ENCODE measurements around the gene CCDC57.

CCDC57 gene

GRCh38 chr17:82236142-82236971 lies 23.7 kb upstream of the CCDC57 start:
- DNase-seq (ENCODE audit: low read depth in 2 of 2, low spot score in 1 of 2): peak in 1 of 2 donors; percentile 35

GRCh38 chr17:82235775-82236141 lies 23.1 kb upstream of the CCDC57 start:
- no peak for DNase-seq (ENCODE audit: low read depth in 2 of 2, low spot score in 1 of 2)

- no peak for DNase-seq (ENCODE audit: low read depth in 2 of 2, low spot score in 1 of 2)
These were observed 22.6 kb upstream of the CCDC57 start for GRCh38 chr17:82235056-82235774.

GRCh38 chr17:82234211-82235055 lies 21.8 kb upstream of the CCDC57 start:
- DNase-seq (ENCODE audit: low read depth in 2 of 2, low spot score in 1 of 2): no peak

GRCh38 chr17:82232876-82233785 lies 20.5 kb upstream of the CCDC57 start:
- no peak for DNase-seq (ENCODE audit: low read depth in 2 of 2, low spot score in 1 of 2)

- no peak for DNase-seq (ENCODE audit: low read depth in 2 of 2, low spot score in 1 of 2)
These were observed 19.7 kb upstream of the CCDC57 start for GRCh38 chr17:82232322-82232820.

- DNase-seq (ENCODE audit: low read depth in 2 of 2, low spot score in 1 of 2): no peak
These were observed 19.1 kb upstream of the CCDC57 start for GRCh38 chr17:82231562-82232321.

- DNase-seq (ENCODE audit: low read depth in 2 of 2, low spot score in 1 of 2): no peak
These were observed 18.6 kb upstream of the CCDC57 start for GRCh38 chr17:82231312-82231561.

- DNase-seq (ENCODE audit: low read depth in 2 of 2, low spot score in 1 of 2): no peak
These were observed 18.1 kb upstream of the CCDC57 start for GRCh38 chr17:82230609-82231311.

GRCh38 chr17:82229698-82230608 lies 17.3 kb upstream of the CCDC57 start:
- no peak for DNase-seq (ENCODE audit: low read depth in 2 of 2, low spot score in 1 of 2)

GRCh38 chr17:82228842-82229697 lies 16.4 kb upstream of the CCDC57 start, which contains the start of gene SLC16A3:
SLC16A3 (plus strand) TSS chr17:82229042; CDS start chr17:82236009, 6,967 bp downstream.
- no peak for DNase-seq (ENCODE audit: low read depth in 2 of 2, low spot score in 1 of 2)

GRCh38 chr17:82228278-82228841 lies 15.7 kb upstream of the CCDC57 start:
- DNase-seq (ENCODE audit: low read depth in 2 of 2, low spot score in 1 of 2): no peak

- DNase-seq (ENCODE audit: low read depth in 2 of 2, low spot score in 1 of 2): no peak
These were observed 15.1 kb upstream of the CCDC57 start for GRCh38 chr17:82227629-82228277.

- DNase-seq (ENCODE audit: low read depth in 2 of 2, low spot score in 1 of 2): no peak
These were observed 14.4 kb upstream of the CCDC57 start for GRCh38 chr17:82226809-82227628.

- no peak for DNase-seq (ENCODE audit: low read depth in 2 of 2, low spot score in 1 of 2)
These were observed 13.6 kb upstream of the CCDC57 start for GRCh38 chr17:82226146-82226808.
